ENCODE data around the gene VIPAS39.

DNA sequence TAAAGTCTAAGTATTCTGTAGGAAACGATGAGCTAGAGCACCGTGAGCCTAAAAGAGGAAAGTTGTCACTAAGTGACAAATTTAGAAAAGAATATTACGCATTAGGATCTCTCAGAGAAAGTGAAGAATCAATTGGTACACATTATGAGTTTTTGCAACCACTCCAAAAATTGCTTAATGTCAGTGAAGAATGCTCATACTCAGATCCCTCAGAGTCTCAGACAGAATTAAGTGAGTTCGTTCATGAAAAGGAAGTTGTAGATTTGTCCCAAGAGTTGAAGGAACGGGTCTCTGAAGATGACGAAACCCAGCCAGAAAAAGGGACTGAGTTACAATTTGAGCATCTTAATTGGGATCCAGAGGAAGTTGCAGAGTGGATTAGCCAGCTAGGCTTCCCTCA, 78.7 kb downstream of the VIPAS39 start:
- TF ChIP-seq POLR2A (IDR thresholded peaks at IDR 0.05), result no peak
- TF ChIP-seq, protein P1, sequence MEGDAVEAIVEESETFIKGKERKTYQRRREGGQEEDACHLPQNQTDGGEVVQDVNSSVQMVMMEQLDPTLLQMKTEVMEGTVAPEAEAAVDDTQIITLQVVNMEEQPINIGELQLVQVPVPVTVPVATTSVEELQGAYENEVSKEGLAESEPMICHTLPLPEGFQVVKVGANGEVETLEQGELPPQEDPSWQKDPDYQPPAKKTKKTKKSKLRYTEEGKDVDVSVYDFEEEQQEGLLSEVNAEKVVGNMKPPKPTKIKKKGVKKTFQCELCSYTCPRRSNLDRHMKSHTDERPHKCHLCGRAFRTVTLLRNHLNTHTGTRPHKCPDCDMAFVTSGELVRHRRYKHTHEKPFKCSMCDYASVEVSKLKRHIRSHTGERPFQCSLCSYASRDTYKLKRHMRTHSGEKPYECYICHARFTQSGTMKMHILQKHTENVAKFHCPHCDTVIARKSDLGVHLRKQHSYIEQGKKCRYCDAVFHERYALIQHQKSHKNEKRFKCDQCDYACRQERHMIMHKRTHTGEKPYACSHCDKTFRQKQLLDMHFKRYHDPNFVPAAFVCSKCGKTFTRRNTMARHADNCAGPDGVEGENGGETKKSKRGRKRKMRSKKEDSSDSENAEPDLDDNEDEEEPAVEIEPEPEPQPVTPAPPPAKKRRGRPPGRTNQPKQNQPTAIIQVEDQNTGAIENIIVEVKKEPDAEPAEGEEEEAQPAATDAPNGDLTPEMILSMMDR (IDR thresholded peaks at IDR 0.05), result no peak
